Brain microvascular endothelial cell (primary cell): ENCODE results near the gene SUPT3H.

Experiments
- DNase-seq: peaks from one replicate; pipeline ENCODE4 v3.0.0-alpha.2; 2020
- H3K27ac ChIP-seq: fragments of 250-450 bp; sonication (Bioruptor Pico); 2 replicates; pipeline ENCODE4 v1.5.1; 2020; ENCODE audit warnings: mild to moderate bottlenecking, moderate library complexity
- H3K27me3 ChIP-seq: fragments of 250-450 bp; sonication (Bioruptor Pico); replicated peaks from 2 replicates; pipeline ENCODE4 v1.5.1; 2020; ENCODE audit warnings: mild to moderate bottlenecking
- H3K36me3 ChIP-seq: fragments of 250-450 bp; sonication (Bioruptor Pico); replicated peaks from 2 replicates; pipeline ENCODE4 v1.5.1; 2020; ENCODE audit warnings: mild to moderate bottlenecking
- H3K4me3 ChIP-seq: 2 replicates; pipeline ENCODE4 v1.5.1; 2011; ENCODE audit warnings: low read depth, mild to moderate bottlenecking, control low read depth, low read length, moderate library complexity
- CTCF ChIP-seq: IDR thresholded peaks from 2 replicates; pipeline ENCODE4 v1.5.1; 2011; ENCODE audit warnings: low read depth, mild to moderate bottlenecking, moderate library complexity, low read length, control low read depth, inconsistent platforms; ENCODE audit errors: missing control alignments
- in situ Hi-C: cut with HindIII; loops from 2 replicates; pipeline ENCODE4 v1.10.0; 2017; ENCODE audit warnings: low sequenced_read_pairs, low pct_ligation_motif_present

Gene SUPT3H

GRCh38 chr6:44955145-44955544 lies 422.6 kb downstream of the SUPT3H start:
- in situ Hi-C loops, result no loop called here
- Histone ChIP-seq H3K4me3 (no peak overlapping the region), H3K36me3 (no peaks in the 10 kb centered on the region), H3K27ac (no peak overlapping the region), H3K27me3 (no peaks in the 10 kb centered on the region)
- TF ChIP-seq CTCF, result no peak
- DNase-seq, result no peak

GRCh38 chr6:44954281-44954680 lies 423.5 kb downstream of the SUPT3H start:
- H3K4me3 ChIP-seq, result no peak overlapping the region
- no peak overlapping the region for H3K27ac ChIP-seq
- H3K27me3 ChIP-seq, result no peaks in the 10 kb centered on the region
- no peak for DNase-seq
- in situ Hi-C loops, result no loop called here
- TF ChIP-seq CTCF, result no peak
- no peaks in the 10 kb centered on the region for H3K36me3 ChIP-seq

- in situ Hi-C loops, result no loop called here
- Histone ChIP-seq H3K27ac (no peak overlapping the region), H3K4me3 (no peak overlapping the region), H3K36me3 (no peaks in the 10 kb centered on the region), H3K27me3 (no peaks in the 10 kb centered on the region)
- TF ChIP-seq CTCF, result no peak
- DNase-seq, result no peak
Observed at GRCh38 chr6:44951253-44951747, 426.4 kb downstream of the SUPT3H start.

GRCh38 chr6:44949596-44950201 lies 428.0 kb downstream of the SUPT3H start:
- in situ Hi-C loops, result no loop called here
- Histone ChIP-seq H3K36me3 (no peaks in the 10 kb centered on the region), H3K27me3 (no peaks in the 10 kb centered on the region), H3K4me3 (no peak overlapping the region), H3K27ac (no peak overlapping the region)
- no peak for TF ChIP-seq CTCF
- no peak for DNase-seq

- no peak overlapping the region for H3K27ac ChIP-seq
- H3K36me3 ChIP-seq, result no peaks in the 10 kb centered on the region
- TF ChIP-seq CTCF, result no peak
- in situ Hi-C loops, result no loop called here
- no peak for DNase-seq
- H3K4me3 ChIP-seq, result no peak overlapping the region
- H3K27me3 ChIP-seq, result no peaks in the 10 kb centered on the region
Observed at GRCh38 chr6:44943541-44943940, 434.2 kb downstream of the SUPT3H start.

GRCh38 chr6:44942798-44943197 lies 434.9 kb downstream of the SUPT3H start:
- no peak for TF ChIP-seq CTCF
- in situ Hi-C loops, result no loop called here
- no peak for DNase-seq
- H3K36me3 ChIP-seq, result no peaks in the 10 kb centered on the region
- no peaks in the 10 kb centered on the region for H3K27me3 ChIP-seq
- H3K4me3 ChIP-seq, result no peak overlapping the region
- no peak overlapping the region for H3K27ac ChIP-seq
